ENCODE results near the gene STK4. TPM values are rescaled to one million over a fixed set of nuclear protein-coding genes. Genes with fewer than 3 reads are reported as not detected.

Gene STK4
- total and polyA plus RNA-seq, 2 of the 8 experiments (the other 6 are each of a cell fraction or from before 2014, with no cell fraction given), result 12.0 to 34.3 TPM

DNA sequence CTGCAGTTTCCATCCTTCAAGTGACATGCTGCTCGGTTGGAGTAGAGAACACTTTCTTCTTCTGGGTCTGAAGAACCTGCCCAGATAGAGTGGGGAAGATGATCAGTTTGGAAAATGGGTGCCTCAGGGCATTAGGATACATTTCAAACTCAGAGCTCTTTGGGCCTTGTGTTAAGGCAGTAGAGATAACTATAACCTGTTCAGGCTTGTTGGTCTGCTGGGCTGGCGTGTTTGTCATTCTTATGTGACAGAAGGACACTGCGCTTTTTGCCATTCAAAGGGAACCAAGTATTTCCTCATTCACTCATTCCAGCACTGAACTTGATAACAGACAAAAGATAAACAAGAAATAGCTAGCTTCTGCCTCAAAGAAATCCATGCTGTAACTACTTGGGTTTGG, 9.9 kb upstream of the STK4 start (continued):
- TF ChIP-seq, protein P1, sequence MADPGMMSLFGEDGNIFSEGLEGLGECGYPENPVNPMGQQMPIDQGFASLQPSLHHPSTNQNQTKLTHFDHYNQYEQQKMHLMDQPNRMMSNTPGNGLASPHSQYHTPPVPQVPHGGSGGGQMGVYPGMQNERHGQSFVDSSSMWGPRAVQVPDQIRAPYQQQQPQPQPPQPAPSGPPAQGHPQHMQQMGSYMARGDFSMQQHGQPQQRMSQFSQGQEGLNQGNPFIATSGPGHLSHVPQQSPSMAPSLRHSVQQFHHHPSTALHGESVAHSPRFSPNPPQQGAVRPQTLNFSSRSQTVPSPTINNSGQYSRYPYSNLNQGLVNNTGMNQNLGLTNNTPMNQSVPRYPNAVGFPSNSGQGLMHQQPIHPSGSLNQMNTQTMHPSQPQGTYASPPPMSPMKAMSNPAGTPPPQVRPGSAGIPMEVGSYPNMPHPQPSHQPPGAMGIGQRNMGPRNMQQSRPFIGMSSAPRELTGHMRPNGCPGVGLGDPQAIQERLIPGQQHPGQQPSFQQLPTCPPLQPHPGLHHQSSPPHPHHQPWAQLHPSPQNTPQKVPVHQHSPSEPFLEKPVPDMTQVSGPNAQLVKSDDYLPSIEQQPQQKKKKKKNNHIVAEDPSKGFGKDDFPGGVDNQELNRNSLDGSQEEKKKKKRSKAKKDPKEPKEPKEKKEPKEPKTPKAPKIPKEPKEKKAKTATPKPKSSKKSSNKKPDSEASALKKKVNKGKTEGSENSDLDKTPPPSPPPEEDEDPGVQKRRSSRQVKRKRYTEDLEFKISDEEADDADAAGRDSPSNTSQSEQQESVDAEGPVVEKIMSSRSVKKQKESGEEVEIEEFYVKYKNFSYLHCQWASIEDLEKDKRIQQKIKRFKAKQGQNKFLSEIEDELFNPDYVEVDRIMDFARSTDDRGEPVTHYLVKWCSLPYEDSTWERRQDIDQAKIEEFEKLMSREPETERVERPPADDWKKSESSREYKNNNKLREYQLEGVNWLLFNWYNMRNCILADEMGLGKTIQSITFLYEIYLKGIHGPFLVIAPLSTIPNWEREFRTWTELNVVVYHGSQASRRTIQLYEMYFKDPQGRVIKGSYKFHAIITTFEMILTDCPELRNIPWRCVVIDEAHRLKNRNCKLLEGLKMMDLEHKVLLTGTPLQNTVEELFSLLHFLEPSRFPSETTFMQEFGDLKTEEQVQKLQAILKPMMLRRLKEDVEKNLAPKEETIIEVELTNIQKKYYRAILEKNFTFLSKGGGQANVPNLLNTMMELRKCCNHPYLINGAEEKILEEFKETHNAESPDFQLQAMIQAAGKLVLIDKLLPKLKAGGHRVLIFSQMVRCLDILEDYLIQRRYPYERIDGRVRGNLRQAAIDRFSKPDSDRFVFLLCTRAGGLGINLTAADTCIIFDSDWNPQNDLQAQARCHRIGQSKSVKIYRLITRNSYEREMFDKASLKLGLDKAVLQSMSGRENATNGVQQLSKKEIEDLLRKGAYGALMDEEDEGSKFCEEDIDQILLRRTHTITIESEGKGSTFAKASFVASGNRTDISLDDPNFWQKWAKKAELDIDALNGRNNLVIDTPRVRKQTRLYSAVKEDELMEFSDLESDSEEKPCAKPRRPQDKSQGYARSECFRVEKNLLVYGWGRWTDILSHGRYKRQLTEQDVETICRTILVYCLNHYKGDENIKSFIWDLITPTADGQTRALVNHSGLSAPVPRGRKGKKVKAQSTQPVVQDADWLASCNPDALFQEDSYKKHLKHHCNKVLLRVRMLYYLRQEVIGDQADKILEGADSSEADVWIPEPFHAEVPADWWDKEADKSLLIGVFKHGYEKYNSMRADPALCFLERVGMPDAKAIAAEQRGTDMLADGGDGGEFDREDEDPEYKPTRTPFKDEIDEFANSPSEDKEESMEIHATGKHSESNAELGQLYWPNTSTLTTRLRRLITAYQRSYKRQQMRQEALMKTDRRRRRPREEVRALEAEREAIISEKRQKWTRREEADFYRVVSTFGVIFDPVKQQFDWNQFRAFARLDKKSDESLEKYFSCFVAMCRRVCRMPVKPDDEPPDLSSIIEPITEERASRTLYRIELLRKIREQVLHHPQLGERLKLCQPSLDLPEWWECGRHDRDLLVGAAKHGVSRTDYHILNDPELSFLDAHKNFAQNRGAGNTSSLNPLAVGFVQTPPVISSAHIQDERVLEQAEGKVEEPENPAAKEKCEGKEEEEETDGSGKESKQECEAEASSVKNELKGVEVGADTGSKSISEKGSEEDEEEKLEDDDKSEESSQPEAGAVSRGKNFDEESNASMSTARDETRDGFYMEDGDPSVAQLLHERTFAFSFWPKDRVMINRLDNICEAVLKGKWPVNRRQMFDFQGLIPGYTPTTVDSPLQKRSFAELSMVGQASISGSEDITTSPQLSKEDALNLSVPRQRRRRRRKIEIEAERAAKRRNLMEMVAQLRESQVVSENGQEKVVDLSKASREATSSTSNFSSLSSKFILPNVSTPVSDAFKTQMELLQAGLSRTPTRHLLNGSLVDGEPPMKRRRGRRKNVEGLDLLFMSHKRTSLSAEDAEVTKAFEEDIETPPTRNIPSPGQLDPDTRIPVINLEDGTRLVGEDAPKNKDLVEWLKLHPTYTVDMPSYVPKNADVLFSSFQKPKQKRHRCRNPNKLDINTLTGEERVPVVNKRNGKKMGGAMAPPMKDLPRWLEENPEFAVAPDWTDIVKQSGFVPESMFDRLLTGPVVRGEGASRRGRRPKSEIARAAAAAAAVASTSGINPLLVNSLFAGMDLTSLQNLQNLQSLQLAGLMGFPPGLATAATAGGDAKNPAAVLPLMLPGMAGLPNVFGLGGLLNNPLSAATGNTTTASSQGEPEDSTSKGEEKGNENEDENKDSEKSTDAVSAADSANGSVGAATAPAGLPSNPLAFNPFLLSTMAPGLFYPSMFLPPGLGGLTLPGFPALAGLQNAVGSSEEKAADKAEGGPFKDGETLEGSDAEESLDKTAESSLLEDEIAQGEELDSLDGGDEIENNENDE (IDR thresholded peaks at IDR 0.05; ENCODE audit: insufficient replicate concordance, low read length), result no peak
- no peak for TF ChIP-seq EP300 (IDR thresholded peaks at IDR 0.05; ENCODE audit: borderline replicate concordance in 1 of 2, low read depth in 2 of 2, low read length in 2 of 2)
- TF ChIP-seq, protein P2, sequence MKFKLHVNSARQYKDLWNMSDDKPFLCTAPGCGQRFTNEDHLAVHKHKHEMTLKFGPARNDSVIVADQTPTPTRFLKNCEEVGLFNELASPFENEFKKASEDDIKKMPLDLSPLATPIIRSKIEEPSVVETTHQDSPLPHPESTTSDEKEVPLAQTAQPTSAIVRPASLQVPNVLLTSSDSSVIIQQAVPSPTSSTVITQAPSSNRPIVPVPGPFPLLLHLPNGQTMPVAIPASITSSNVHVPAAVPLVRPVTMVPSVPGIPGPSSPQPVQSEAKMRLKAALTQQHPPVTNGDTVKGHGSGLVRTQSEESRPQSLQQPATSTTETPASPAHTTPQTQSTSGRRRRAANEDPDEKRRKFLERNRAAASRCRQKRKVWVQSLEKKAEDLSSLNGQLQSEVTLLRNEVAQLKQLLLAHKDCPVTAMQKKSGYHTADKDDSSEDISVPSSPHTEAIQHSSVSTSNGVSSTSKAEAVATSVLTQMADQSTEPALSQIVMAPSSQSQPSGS (IDR thresholded peaks at IDR 0.05; ENCODE audit: low read length), result no peak
- no peak for TF ChIP-seq CBX8 (IDR thresholded peaks at IDR 0.05; ENCODE audit: borderline replicate concordance, low read depth, low read length)
- TF ChIP-seq RXRA (IDR thresholded peaks at IDR 0.05; ENCODE audit: insufficient read depth, low read depth, low read length), result no peak
- TF ChIP-seq, protein P3, sequence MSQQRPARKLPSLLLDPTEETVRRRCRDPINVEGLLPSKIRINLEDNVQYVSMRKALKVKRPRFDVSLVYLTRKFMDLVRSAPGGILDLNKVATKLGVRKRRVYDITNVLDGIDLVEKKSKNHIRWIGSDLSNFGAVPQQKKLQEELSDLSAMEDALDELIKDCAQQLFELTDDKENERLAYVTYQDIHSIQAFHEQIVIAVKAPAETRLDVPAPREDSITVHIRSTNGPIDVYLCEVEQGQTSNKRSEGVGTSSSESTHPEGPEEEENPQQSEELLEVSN (IDR thresholded peaks at IDR 0.05), result no peak
- TF ChIP-seq KDM5A (IDR thresholded peaks at IDR 0.05; ENCODE audit: low read length), result no peak
- TF ChIP-seq GTF2F1 (IDR thresholded peaks at IDR 0.05; ENCODE audit: borderline replicate concordance, low read depth, low read length), result no peak
- TF ChIP-seq TAF1 (IDR thresholded peaks at IDR 0.05; ENCODE audit: low read depth, low read length), result no peak

Measured in H1 (cell line).